K562 (cell line): Measurements from ENCODE around the gene SYTL2. TPM values are rescaled to one million over a fixed set of nuclear protein-coding genes. Genes with fewer than 3 reads are reported as not detected.

Source experiments
- ATAC-seq: fragments of 200-7000 bp; cut with Tn5 transposase; 3 replicates; pipeline ENCODE4 v1.9.1; 2020; ENCODE audit warnings: moderate library complexity
- BruUV-seq: library from RNA; stranded (reverse); fragments of 400-500 nt; replicated peaks from 2 replicates; lab custom pipeline; 2021; lab: Mats Ljungman, UMichigan
- CTCF ChIA-PET: fragments of 300-600 bp; formaldehyde crosslinking; extraction: SDS; loops from one replicate; lab custom pipeline; 2021; ENCODE audit warnings: low intra/inter-chr PET ratio; lab: Yijun Ruan, JAX
- POLR2A ChIA-PET: fragments of 300-600, 350-650 bp; sonication (Branson Sonifier 250); formaldehyde crosslinking; extraction: SDS; loops from one replicate; lab custom pipeline; 2021; ENCODE audit warnings: antibody characterized with exemption, inconsistent platforms; lab: Yijun Ruan, JAX
- DNase-seq, 4 experiments: peaks; one replicate each; pipeline versions ENCODE4 v3.0.0 to v3.0.0-alpha.2; 2011 to 2018; ENCODE audit warnings: low spot score in 3 of 4, mixed read lengths in 3 of 4; ENCODE audit errors: extremely low read depth in 1 of 4
- FAIRE-seq: peaks from 2 replicates; lab custom pipeline; 2011; peaks lifted over from hg19 to GRCh38; lab: Jason Lieb, UNC
- H2AFZ ChIP-seq: 2 replicates; pipeline ENCODE4 v1.6.0; 2011; ENCODE audit warnings: low read depth, low read length, control low read depth, inconsistent platforms
- H3K27ac ChIP-seq: fragments of 200-600 bp; 3 replicates; pipeline ENCODE4 v1.8.0; 2011; ENCODE audit warnings: low read depth, mild to moderate bottlenecking, control low read depth, inconsistent platforms, low read length, moderate library complexity, mixed read lengths; ENCODE audit errors: extremely low read depth
- H3K27me3 ChIP-seq, 2 experiments: fragments of 300-600 bp in 1 of 2; 2 replicates in 1 of 2; 3 replicates in 1 of 2; pipeline versions ENCODE4 v1.6.0 to v1.8.0; 2011; ENCODE audit warnings: inconsistent platforms in 2 of 2, low read length in 2 of 2, mild to moderate bottlenecking in 1 of 2, mixed read lengths in 1 of 2, moderate library complexity in 1 of 2; ENCODE audit not compliant: control insufficient read depth in 2 of 2, insufficient read depth in 2 of 2
- H3K36me3 ChIP-seq: fragments of 300-600 bp; 3 replicates; pipeline ENCODE4 v1.8.0; 2011; ENCODE audit warnings: mild to moderate bottlenecking, low read length, inconsistent platforms; ENCODE audit not compliant: control insufficient read depth, insufficient read depth
- H3K4me1 ChIP-seq, 2 experiments: fragments of 200-600 bp in 1 of 2; replicated peaks in 1 of 2; 2 replicates in 1 of 2; 3 replicates in 1 of 2; pipeline versions ENCODE4 v1.5.1 to v1.8.0; 2011; ENCODE audit warnings: inconsistent platforms in 2 of 2, low read length in 2 of 2, mild to moderate bottlenecking in 1 of 2, mixed read lengths in 1 of 2, moderate library complexity in 1 of 2; ENCODE audit not compliant: control insufficient read depth in 2 of 2, insufficient read depth in 2 of 2
- H3K4me2 ChIP-seq: 2 replicates; pipeline ENCODE4 v1.6.1; 2011; ENCODE audit warnings: low read length, control low read depth, inconsistent platforms, mixed read lengths; ENCODE audit not compliant: insufficient read depth
- H3K4me3 ChIP-seq: fragments of 200-600 bp; sonication (generic), shearing (Covaris generic); 2 replicates; pipeline ENCODE4 v1.5.1; 2016; ENCODE audit warnings: control low read depth, inconsistent platforms
- H3K79me2 ChIP-seq: fragments of 200-600 bp; 3 replicates; pipeline ENCODE4 v1.8.0; 2011; ENCODE audit warnings: low read length, inconsistent platforms; ENCODE audit not compliant: control insufficient read depth, insufficient read depth
- H3K9ac ChIP-seq, 2 experiments: 2 replicates each; pipeline versions ENCODE4 v1.6.0 to v1.6.1; 2011; ENCODE audit warnings: low read depth in 2 of 2, low read length in 2 of 2, control low read depth in 1 of 2, inconsistent platforms in 1 of 2, mild to moderate bottlenecking in 1 of 2, mixed read lengths in 1 of 2; ENCODE audit not compliant: insufficient read depth in 1 of 2
- H3K9me1 ChIP-seq: one replicate; pipeline ENCODE4 v1.6.0; 2011; ENCODE audit warnings: inconsistent platforms, mild to moderate bottlenecking, low read length, moderate library complexity; ENCODE audit not compliant: control insufficient read depth, insufficient read depth
- H3K9me3 ChIP-seq: replicated peaks from 2 replicates; pipeline ENCODE4 v1.5.1; 2011; ENCODE audit warnings: low read depth, low read length, inconsistent platforms; ENCODE audit not compliant: control insufficient read depth, insufficient read depth
- H4K20me1 ChIP-seq: replicated peaks from 2 replicates; pipeline ENCODE4 v1.6.1; 2011; ENCODE audit warnings: low read length, inconsistent platforms, mixed read lengths; ENCODE audit not compliant: control insufficient read depth, insufficient read depth
- BRF2 ChIP-seq: IDR thresholded peaks from 3 replicates; pipeline ENCODE4 v1.6.1; 2011; ENCODE audit warnings: borderline replicate concordance, mild to moderate bottlenecking; ENCODE audit not compliant: insufficient read length, insufficient read depth
- DIDO1 ChIP-seq: fragments of 450-650 bp; IDR thresholded peaks from 2 replicates; pipeline ENCODE4 v1.6.1; 2016; ENCODE audit warnings: low read depth, missing biosample characterization, missing genetic modification characterization
- ESRRB ChIP-seq: fragments of 250-450 bp; sonication (Bioruptor Pico); IDR thresholded peaks from 2 replicates; pipeline ENCODE4 v1.5.0; 2020; ENCODE audit warnings: mild to moderate bottlenecking, moderate library complexity, borderline replicate concordance
- GTF2E2 ChIP-seq: fragments of 200-800 bp; sonication (Bioruptor generic); IDR thresholded peaks from 2 replicates; pipeline ENCODE4 v1.6.1; 2016; ENCODE audit warnings: missing genetic modification characterization, missing compliant biosample characterization
- HNRNPLL ChIP-seq: fragments of 200-400 bp; formaldehyde crosslinking; IDR thresholded peaks from 2 replicates; pipeline ENCODE4 v1.6.1; 2017; ENCODE audit warnings: low read length, low read depth, mild to moderate bottlenecking; ENCODE audit not compliant: poor library complexity, severe bottlenecking
- KHSRP ChIP-seq: fragments of 450-650 bp; IDR thresholded peaks from 2 replicates; pipeline ENCODE4 v1.6.1; 2017
- KLF1 ChIP-seq: fragments of 450-650 bp; IDR thresholded peaks from 2 replicates; pipeline ENCODE4 v1.6.1; 2016; ENCODE audit warnings: missing genetic modification characterization, missing compliant biosample characterization
- PPARD ChIP-seq: fragments of 250-450 bp; sonication (Bioruptor Pico); IDR thresholded peaks from 2 replicates; pipeline ENCODE4 v1.8.0; 2022; ENCODE audit warnings: inconsistent platforms, mild to moderate bottlenecking, moderate library complexity
- RBFOX2 ChIP-seq: fragments of 200-400 bp; formaldehyde crosslinking; IDR thresholded peaks from 2 replicates; pipeline ENCODE4 v1.6.1; 2017; ENCODE audit warnings: low read depth, mild to moderate bottlenecking, low read length, moderate library complexity
- SNIP1 ChIP-seq: fragments of 450-650 bp; IDR thresholded peaks from 2 replicates; pipeline ENCODE4 v1.7.1; 2017; ENCODE audit warnings: low read depth, mild to moderate bottlenecking
- ZNF609 ChIP-seq: sonication (generic); formaldehyde crosslinking; IDR thresholded peaks from 2 replicates; pipeline ENCODE4 v1.8.1; 2023; ENCODE audit warnings: missing genetic modification reagents, mild to moderate bottlenecking, borderline replicate concordance
- WGBS: fragments of 100-300 bp; shearing (Covaris generic); methylation state at CpG from one replicate; pipeline ENCODE4 v1.1.6; 2016; ENCODE audit warnings: low coverage, mixed read lengths; ENCODE audit not compliant: insufficient coverage; ENCODE audit errors: missing lambda C conversion rate; 5-methylcytosine and 5-hydroxymethylcytosine counted together
- in situ Hi-C: fragments of 300-500 bp; cut with MboI; formaldehyde crosslinking; loops from 4 replicates; pipeline ENCODE4 v1.15.0; 2018; ENCODE audit warnings: inconsistent platforms, mixed read lengths
- intact Hi-C: fragments of 100-400 bp; cut with micrococcal nuclease; formaldehyde crosslinking; loops from 2 replicates; pipeline ENCODE4 v1.14.2; 2022
- polyA plus RNA-seq, 8 experiments: library from polyadenylated mRNA; depleted of rRNA in 4 of 8; stranded (reverse) in 5 of 8; unstranded in 3 of 8; fragments of >200 nt; fragmentation: Nextera tagmentation in 2 of 8; fragmentation: Illumina TruSeq in 1 of 8; extraction: Ambion mirVana in 2 of 8; extraction: Trizol in 1 of 8; gene quantifications; 2 replicates each; pipeline versions ENCODE4 v1.2.1 to v1.2.3, GENCODE V29; 2011 to 2014; ENCODE audit warnings: inconsistent platforms in 1 of 8, missing spikeins in 1 of 8
- total RNA-seq, 7 experiments: library from RNA; depleted of rRNA in 6 of 7; stranded (reverse); fragments of >200 nt in 6 of 7; fragmentation: Illumina TruSeq in 2 of 7; extraction: Trizol in 2 of 7; gene quantifications; 2 replicates each; pipeline versions ENCODE4 v1.2.1 to v1.2.3, GENCODE V29; 2011 to 2021; ENCODE audit warnings: low replicate concordance in 1 of 7

SYTL2 gene
- total and polyA plus RNA-seq, 9 of the 15 experiments (the other 6 are each of a cell fraction or from before 2014, with no cell fraction given) = 0.05 to 0.57 (median 0.35) TPM

- peaks cover 0 to 11% of the 10 kb centered on the region in 2 experiments; a peak in 4 of 5 replicates for H3K27me3 ChIP-seq
- ATAC-seq = no peak
- H3K9me3 ChIP-seq = no peaks in the 10 kb centered on the region
- WGBS = 2% methylated on average over 4 of the region's 4 CpGs
- H3K79me2 ChIP-seq = no peaks in the 10 kb centered on the region
- H3K36me3 ChIP-seq = no peaks in the 10 kb centered on the region
- no peak overlapping the region for H3K27ac ChIP-seq
- no peak for TF ChIP-seq HNRNPLL
- TF ChIP-seq KLF1 (tag) = no peak
- no peak overlapping the region for H3K9ac ChIP-seq
- no TSS peak for BruUV-seq
- CTCF ChIA-PET = no interaction called here
- intact Hi-C loops = no loop called here
- POLR2A ChIA-PET = interaction anchor here (2.4 kb wide), 1 partner anchor 15 kb away, joined by 7 read pairs; the partner anchor contains the start of gene CREBZF
- H3K4me1 ChIP-seq = peaks cover 0 to 6% of the 10 kb centered on the region in 2 experiments; a peak in 1 of 5 replicates
- no peaks in the 10 kb centered on the region for H4K20me1 ChIP-seq
- H3K4me3 ChIP-seq = no peak overlapping the region
- no peak for DNase-seq
- H3K9me1 ChIP-seq = no peaks in the 10 kb centered on the region
- in situ Hi-C loops = no loop called here
- no peak for FAIRE-seq
- no peak overlapping the region for H3K4me2 ChIP-seq
- H2AFZ ChIP-seq = no peak overlapping the region
These were observed 131.4 kb downstream of the SYTL2 start for GRCh38 chr11:85679576-85679975.

- in situ Hi-C loops = no loop called here
- Histone ChIP-seq H4K20me1 (no peaks in the 10 kb centered on the region), H3K4me2 (no peak overlapping the region), H3K4me3 (no peak overlapping the region), H3K27ac (no peak overlapping the region), H3K9ac (no peak overlapping the region), H3K9me3 (no peaks in the 10 kb centered on the region), H2AFZ (no peak overlapping the region), H3K79me2 (no peaks in the 10 kb centered on the region), H3K4me1 (no peaks in the 10 kb centered on the region), H3K27me3 (no peaks in the 10 kb centered on the region; a peak in 2 of 5 replicates), H3K36me3 (no peaks in the 10 kb centered on the region), H3K9me1 (no peaks in the 10 kb centered on the region)
- ChIA-PET CTCF (no interaction called here), POLR2A (no interaction called here)
- FAIRE-seq (no peak), ATAC-seq (no peak), DNase-seq (no peak)
- intact Hi-C loops = no loop called here
- no TSS peak for BruUV-seq
- WGBS = 7% methylated on average over 3 of the region's 3 CpGs
- TF ChIP-seq KHSRP = no peak
- TF ChIP-seq ZNF609 (CRISPR knock-in tag) = no peak
- no peak for TF ChIP-seq ESRRB (CRISPR knock-in tag)
- no peak for TF ChIP-seq SNIP1
- TF ChIP-seq PPARD (CRISPR knock-in tag) = no peak
- no peak for TF ChIP-seq BRF2
- no peak for TF ChIP-seq GTF2E2 (tag)
- no peak for TF ChIP-seq RBFOX2
- no peak for TF ChIP-seq DIDO1 (tag)
These were observed 137.5 kb downstream of the SYTL2 start for GRCh38 chr11:85673393-85673792.
